Liver (tissue), 9 donors: ENCODE results near the gene ISCU. TPM values are rescaled to one million over a fixed set of nuclear protein-coding genes. Genes with fewer than 3 reads are reported as not detected.

Source experiments
- DNase-seq: peaks from one replicate; pipeline ENCODE4 v3.0.0-alpha.2; 2017; ENCODE audit warnings: low spot score
- H3K27ac ChIP-seq, 2 donors: one replicate each; pipeline ENCODE4 v1.7.0; 2013; ENCODE audit warnings: inconsistent platforms in 2 of 2, low read length in 2 of 2, control low read depth in 1 of 2, low read depth in 1 of 2, mild to moderate bottlenecking in 1 of 2
- H3K27me3 ChIP-seq, 4 donors: one replicate each; pipeline versions ENCODE4 v1.6.1 to v1.7.0; 2013; ENCODE audit warnings: low read length in 3 of 4, inconsistent platforms in 1 of 4, mild to moderate bottlenecking in 1 of 4, moderate library complexity in 1 of 4; ENCODE audit not compliant: control insufficient read depth in 4 of 4, insufficient read depth in 4 of 4
- H3K36me3 ChIP-seq, 4 donors: one replicate each; pipeline versions ENCODE4 v1.6.1 to v1.7.0; 2013; ENCODE audit warnings: low read length in 3 of 4, mild to moderate bottlenecking in 3 of 4, low read depth in 1 of 4, moderate library complexity in 1 of 4; ENCODE audit not compliant: control insufficient read depth in 4 of 4, insufficient read depth in 3 of 4
- H3K4me1 ChIP-seq, 4 donors: one replicate each; pipeline versions ENCODE4 v1.6.1 to v1.7.0; 2013; ENCODE audit warnings: low read length in 3 of 4, mild to moderate bottlenecking in 3 of 4, moderate library complexity in 1 of 4; ENCODE audit not compliant: control insufficient read depth in 4 of 4, insufficient read depth in 4 of 4
- H3K4me3 ChIP-seq, 3 donors: one replicate each; pipeline versions ENCODE4 v1.6.1 to v1.7.0; 2013; ENCODE audit warnings: low read length in 3 of 3, control low read depth in 1 of 3, low read depth in 1 of 3, mild to moderate bottlenecking in 1 of 3
- H3K9ac ChIP-seq, 2 donors: one replicate each; pipeline ENCODE4 v1.7.0; 2013; ENCODE audit warnings: low read length in 2 of 2, mild to moderate bottlenecking in 2 of 2, moderate library complexity in 2 of 2, control low read depth in 1 of 2, low read depth in 1 of 2
- H3K9me3 ChIP-seq, 4 donors: one replicate each; pipeline versions ENCODE4 v1.6.1 to v1.7.0; 2013; ENCODE audit warnings: low read length in 3 of 4; ENCODE audit not compliant: control insufficient read depth in 4 of 4
- EGR1 ChIP-seq, 2 donors: IDR thresholded peaks; 2 replicates each; pipeline ENCODE4 v1.6.1; 2016 to 2018; ENCODE audit warnings: antibody characterized with exemption in 2 of 2, low read depth in 2 of 2
- FOXA2 ChIP-seq: IDR thresholded peaks from 2 replicates; pipeline ENCODE4 v1.6.1; 2016; ENCODE audit warnings: antibody characterized with exemption
- GABPA ChIP-seq, 2 donors: IDR thresholded peaks in 1 of 2; conservative IDR thresholded peaks in 1 of 2; 2 replicates each; pipeline ENCODE4 v1.6.1; 2016; ENCODE audit warnings: antibody characterized with exemption in 2 of 2, mild to moderate bottlenecking in 1 of 2, moderate library complexity in 1 of 2
- HNF4A ChIP-seq, 2 donors: conservative IDR thresholded peaks; 2 replicates each; pipeline ENCODE4 v1.6.1; 2016; ENCODE audit warnings: antibody characterized with exemption in 2 of 2, mild to moderate bottlenecking in 2 of 2
- HNF4G ChIP-seq: IDR thresholded peaks from 2 replicates; pipeline ENCODE4 v1.6.1; 2016; ENCODE audit warnings: antibody characterized with exemption
- NR2F2 ChIP-seq: IDR thresholded peaks from 2 replicates; pipeline ENCODE4 v1.6.1; 2016; ENCODE audit warnings: antibody characterized with exemption
- RAD21 ChIP-seq, 2 donors: IDR thresholded peaks; 2 replicates each; pipeline ENCODE4 v1.6.1; 2016; ENCODE audit warnings: antibody characterized with exemption in 2 of 2, mild to moderate bottlenecking in 2 of 2
- RXRA ChIP-seq, 2 donors: IDR thresholded peaks; 2 replicates each; pipeline ENCODE4 v1.6.1; 2017 to 2018; ENCODE audit warnings: antibody characterized with exemption in 2 of 2, mild to moderate bottlenecking in 1 of 2
- SP1 ChIP-seq: IDR thresholded peaks from 2 replicates; pipeline ENCODE4 v1.6.1; 2018; ENCODE audit warnings: antibody characterized with exemption, mild to moderate bottlenecking
- TAF1 ChIP-seq: conservative IDR thresholded peaks from 2 replicates; pipeline ENCODE4 v1.6.1; 2016; ENCODE audit warnings: antibody characterized with exemption, mild to moderate bottlenecking
- YY1 ChIP-seq: IDR thresholded peaks from 2 replicates; pipeline ENCODE4 v1.6.1; 2016; ENCODE audit warnings: antibody characterized with exemption, mild to moderate bottlenecking
- WGBS: extraction: QIAGEN DNeasy Blood & Tissue Kit; methylation state at CpG from one replicate; pipeline ENCODE4 v1.1.7; 2013; 5-methylcytosine and 5-hydroxymethylcytosine counted together
- polyA plus RNA-seq, 2 donors: library from polyadenylated mRNA; stranded (reverse) in 1 of 2; unstranded in 1 of 2; fragments of 200-250 nt in 1 of 2; fragments of >200 nt in 1 of 2; fragmentation: Nextera tagmentation in 1 of 2; extraction: Ambion mirVana in 1 of 2; gene quantifications; one replicate each; pipeline versions ENCODE4 v1.2.1 to v1.2.3, GENCODE V29; 2013 to 2015
- total RNA-seq, 2 donors: library from RNA; depleted of rRNA; stranded (reverse); fragments of >200 nt; gene quantifications; one replicate each; pipeline ENCODE4 v1.2.3, GENCODE V29; 2014
- TF ChIP-seq, protein P1 (sequence below): fragments of 150-350 bp; IDR thresholded peaks from 2 replicates; pipeline ENCODE4 v1.5.1; 2017; ENCODE audit warnings: improper control_type of control experiment, low read depth, low read length; ENCODE audit not compliant: missing input control
- TF ChIP-seq, protein P2 (sequence below): IDR thresholded peaks from 2 replicates; pipeline ENCODE4 v1.6.1; 2016; ENCODE audit warnings: antibody characterized with exemption
- TF ChIP-seq, protein P3 (sequence below): IDR thresholded peaks from 2 replicates; pipeline ENCODE4 v1.6.1; 2016; ENCODE audit warnings: antibody characterized with exemption
- donor health status: healthy.
- donor health status: healthy.
- donor health status: healthy.
- donor health status: healthy.
- donor health status: healthy.

The ISCU gene
- total and polyA plus RNA-seq, 4 donors, result 42.3 to 85.9 (median 63.8) TPM

DNA sequence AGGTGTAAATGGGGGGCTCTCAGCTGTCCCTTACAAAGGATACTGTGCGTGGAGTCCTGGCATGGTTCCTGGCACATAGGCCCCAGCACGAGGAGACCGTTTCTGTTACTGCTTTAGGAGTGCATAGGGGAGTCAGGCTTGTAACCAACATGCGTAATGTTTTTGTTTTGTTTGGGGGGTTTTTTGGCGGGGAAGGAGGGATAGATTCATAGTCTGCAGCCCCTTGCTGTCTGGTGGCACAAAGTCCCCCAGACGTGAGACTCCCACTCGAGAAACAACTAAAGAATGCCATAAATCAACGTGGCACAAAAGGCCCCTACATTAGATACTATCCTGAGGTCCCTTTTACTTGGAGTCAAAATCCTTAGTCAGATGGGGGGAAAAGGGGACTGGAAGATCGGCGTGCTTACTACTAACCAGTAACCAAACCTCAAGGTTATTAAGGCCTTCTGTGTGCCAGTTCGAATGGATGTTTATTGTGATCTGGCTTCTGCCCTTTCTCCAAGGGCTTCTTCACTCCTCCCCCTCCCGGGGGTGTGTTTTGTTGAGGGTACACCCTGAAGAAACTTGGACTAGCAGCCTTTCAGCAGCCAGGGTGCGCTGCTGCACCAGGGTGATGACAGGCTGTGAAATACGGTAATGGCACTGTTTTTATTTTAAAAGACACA, 874 bp downstream of the ISCU start (continued):
- TF ChIP-seq, protein P1, sequence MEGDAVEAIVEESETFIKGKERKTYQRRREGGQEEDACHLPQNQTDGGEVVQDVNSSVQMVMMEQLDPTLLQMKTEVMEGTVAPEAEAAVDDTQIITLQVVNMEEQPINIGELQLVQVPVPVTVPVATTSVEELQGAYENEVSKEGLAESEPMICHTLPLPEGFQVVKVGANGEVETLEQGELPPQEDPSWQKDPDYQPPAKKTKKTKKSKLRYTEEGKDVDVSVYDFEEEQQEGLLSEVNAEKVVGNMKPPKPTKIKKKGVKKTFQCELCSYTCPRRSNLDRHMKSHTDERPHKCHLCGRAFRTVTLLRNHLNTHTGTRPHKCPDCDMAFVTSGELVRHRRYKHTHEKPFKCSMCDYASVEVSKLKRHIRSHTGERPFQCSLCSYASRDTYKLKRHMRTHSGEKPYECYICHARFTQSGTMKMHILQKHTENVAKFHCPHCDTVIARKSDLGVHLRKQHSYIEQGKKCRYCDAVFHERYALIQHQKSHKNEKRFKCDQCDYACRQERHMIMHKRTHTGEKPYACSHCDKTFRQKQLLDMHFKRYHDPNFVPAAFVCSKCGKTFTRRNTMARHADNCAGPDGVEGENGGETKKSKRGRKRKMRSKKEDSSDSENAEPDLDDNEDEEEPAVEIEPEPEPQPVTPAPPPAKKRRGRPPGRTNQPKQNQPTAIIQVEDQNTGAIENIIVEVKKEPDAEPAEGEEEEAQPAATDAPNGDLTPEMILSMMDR, result peak; percentile 80

DNA sequence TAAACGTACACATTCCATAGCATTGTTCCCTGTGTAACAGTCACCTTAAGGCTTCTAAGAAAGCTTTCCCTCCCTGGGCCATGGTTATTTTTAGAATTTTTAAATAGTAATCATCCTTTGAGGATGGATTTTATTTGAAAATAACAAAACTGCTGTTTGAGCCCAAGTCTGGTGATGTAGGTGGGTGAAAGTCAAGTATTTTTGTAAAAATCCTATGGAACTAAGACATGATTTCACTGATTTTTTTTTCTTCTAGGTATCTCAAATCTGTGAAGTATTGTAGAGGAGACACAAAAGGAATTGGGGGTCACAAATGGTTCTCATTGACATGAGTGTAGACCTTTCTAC, 1.4 kb downstream of the ISCU start:
- TF ChIP-seq HNF4G (no peak), RAD21 (IDR thresholded peaks at IDR 0.05) (no peak), TAF1 (no peak), EGR1 (IDR thresholded peaks at IDR 0.05; ENCODE audit: low read depth in 2 of 2) (no peak), NR2F2 (no peak), SP1 (no peak)
- no peak for DNase-seq
- peak overlapping the region in 1 of 2 donors; percentile 85 for H3K27ac ChIP-seq
- no peaks in the 10 kb centered on the region for H3K9me3 ChIP-seq
- no peaks in the 10 kb centered on the region for H3K27me3 ChIP-seq
- peak overlapping the region in 1 of 3 donors; percentile 77 for H3K4me3 ChIP-seq
- peaks cover 8 to 46% (median 37%) of the 10 kb centered on the region in 4 donors for H3K4me1 ChIP-seq
- peaks cover 0 to 26% (median 24%) of the 10 kb centered on the region in 4 donors for H3K36me3 ChIP-seq
- 5% methylated on average over 1 of the region's 1 CpG for WGBS
- H3K9ac ChIP-seq, result peak overlapping the region in 1 of 2 donors; percentile 37

DNA sequence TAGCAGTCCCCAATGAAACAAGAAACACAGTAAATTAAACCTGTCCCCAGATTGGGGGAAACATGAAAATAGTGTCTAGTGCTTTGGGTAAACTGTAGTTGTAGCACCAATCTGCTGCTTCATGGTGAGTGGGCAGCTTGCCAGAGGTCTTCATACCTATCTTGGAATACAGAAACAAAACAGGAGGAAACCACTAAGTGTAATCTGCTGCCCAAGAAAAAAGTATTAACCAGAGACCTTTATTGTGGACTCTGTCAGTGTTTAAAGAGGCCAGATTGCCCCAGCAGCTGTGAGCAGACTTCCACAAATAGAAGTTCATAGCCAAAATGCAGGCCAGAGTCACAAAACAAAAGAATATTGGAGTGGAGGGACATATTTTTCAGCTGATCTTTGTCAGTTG, 2.3 kb downstream of the ISCU start:
- H3K9ac ChIP-seq, result peak overlapping the region in 1 of 2 donors; percentile 10
- no peaks in the 10 kb centered on the region for H3K9me3 ChIP-seq

More for the DNA sequence above, 2.3 kb downstream of the ISCU start:
- peaks cover 0 to 33% (median 27%) of the 10 kb centered on the region in 4 donors for H3K36me3 ChIP-seq
- no peak overlapping the region for H3K27ac ChIP-seq
- peak; percentile 83 for DNase-seq
- H3K4me1 ChIP-seq, result peaks cover 3 to 38% (median 28%) of the 10 kb centered on the region in 4 donors
- no peaks in the 10 kb centered on the region for H3K27me3 ChIP-seq
- TF ChIP-seq HNF4A (conservative IDR thresholded peaks at IDR 0.05), result no peak
- TF ChIP-seq, protein P1, result no peak
- TF ChIP-seq, protein P2, sequence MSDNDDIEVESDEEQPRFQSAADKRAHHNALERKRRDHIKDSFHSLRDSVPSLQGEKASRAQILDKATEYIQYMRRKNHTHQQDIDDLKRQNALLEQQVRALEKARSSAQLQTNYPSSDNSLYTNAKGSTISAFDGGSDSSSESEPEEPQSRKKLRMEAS, result no peak
- no peak for TF ChIP-seq EGR1 (IDR thresholded peaks at IDR 0.05; ENCODE audit: low read depth in 2 of 2)
- TF ChIP-seq HNF4G, result no peak
- TF ChIP-seq TAF1, result no peak
- TF ChIP-seq, protein P3, sequence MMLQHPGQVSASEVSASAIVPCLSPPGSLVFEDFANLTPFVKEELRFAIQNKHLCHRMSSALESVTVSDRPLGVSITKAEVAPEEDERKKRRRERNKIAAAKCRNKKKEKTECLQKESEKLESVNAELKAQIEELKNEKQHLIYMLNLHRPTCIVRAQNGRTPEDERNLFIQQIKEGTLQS, result no peak
- TF ChIP-seq NR2F2, result no peak
- no peak for TF ChIP-seq GABPA (IDR thresholded peaks at IDR 0.05 in 1 of 2, conservative IDR thresholded peaks at IDR 0.05 in 1 of 2)
- no peak for TF ChIP-seq RXRA (IDR thresholded peaks at IDR 0.05)
- TF ChIP-seq FOXA2, result no peak
- TF ChIP-seq YY1, result no peak
- H3K4me3 ChIP-seq, result no peak overlapping the region
